Skeletal muscle cell (primary cell): Measurements from ENCODE around the gene C1orf226.
"Not testable (repeated sequence)": the region's sequence is repeated elsewhere in the genome, so short reads cannot be mapped to it uniquely, and the experiment has no call there.

ENCODE experiments used
- DNase-seq: peaks from one replicate; pipeline ENCODE4 v3.0.0-alpha.2; 2010; ENCODE audit warnings: low read depth
- H3K4me3 ChIP-seq: 2 replicates; pipeline ENCODE4 v1.5.1; 2011; ENCODE audit warnings: low read depth, mild to moderate bottlenecking, control low read depth, low read length, moderate library complexity

The C1orf226 gene

DNA sequence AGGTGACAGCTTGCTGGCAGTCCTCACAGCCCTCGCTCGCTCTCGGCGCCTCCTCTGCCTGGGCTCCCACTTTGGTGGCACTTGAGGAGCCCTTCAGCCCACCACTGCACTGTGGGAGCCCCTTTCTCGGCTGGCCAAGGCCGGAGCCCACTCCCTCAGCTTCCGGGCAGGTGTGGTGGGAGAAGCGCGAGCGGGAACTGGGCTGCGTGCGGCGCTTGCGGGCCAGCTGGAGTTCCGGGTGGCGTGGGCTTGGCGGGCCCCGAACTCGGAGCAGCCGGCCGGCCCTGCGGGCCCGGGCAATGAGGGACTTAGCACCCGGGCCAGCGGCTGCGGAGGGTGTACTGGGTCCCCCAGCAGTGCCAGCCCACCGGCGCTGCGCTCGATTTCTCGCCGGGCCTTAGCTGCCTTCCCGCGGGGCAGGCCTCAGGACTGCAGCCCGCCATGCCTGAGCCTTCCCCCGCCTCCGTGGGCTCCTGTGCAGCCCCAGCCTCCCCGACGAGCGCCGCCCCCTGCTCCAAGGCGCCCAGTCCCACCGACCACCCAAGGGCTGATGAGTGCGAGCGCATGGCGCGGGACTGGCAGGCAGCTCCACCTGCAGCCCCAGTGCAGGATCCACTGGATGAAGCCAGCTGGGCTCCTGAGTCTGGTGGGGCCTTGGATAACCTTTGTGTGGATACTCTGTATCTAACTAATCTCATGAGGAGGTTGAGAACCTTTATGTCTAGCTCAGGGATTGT, 51.6 kb downstream of the C1orf226 start:
- not testable (repeated sequence) for H3K4me3 ChIP-seq, DNase-seq
